ENCODE results near the gene DYSF.

GRCh38 chr2:71461304-71461671, 7.9 kb downstream of the DYSF start:
- TF ChIP-seq CTCF (IDR thresholded peaks at IDR 0.05; ENCODE audit: low read length) (no peak), EZH2phosphoT487 (IDR thresholded peaks at IDR 0.05; ENCODE audit: low read length) (no peak)
